Tibial nerve (tissue), 3 donors: ENCODE measurements around the gene PRKAG3.
"Not testable (repeated sequence)": the region's sequence is repeated elsewhere in the genome, so short reads cannot be mapped to it uniquely, and the experiment has no call there.

ENCODE experiments used
- CTCF ChIP-seq, 5 experiments: fragments of 200-600 bp in 3 of 5; fragments of 450-650 bp in 2 of 5; sonication (generic) in 3 of 5; IDR thresholded peaks; one replicate each; pipeline ENCODE4 v1.5.1; 2016 to 2019; ENCODE audit warnings: antibody characterized with exemption in 5 of 5, mild to moderate bottlenecking in 3 of 5, moderate library complexity in 2 of 5
- POLR2A ChIP-seq, 2 donors: fragments of 450-650 bp; IDR thresholded peaks; one replicate each; pipeline ENCODE4 v1.6.1; 2017; ENCODE audit warnings: antibody characterized with exemption in 2 of 2, mild to moderate bottlenecking in 2 of 2, moderate library complexity in 2 of 2

GRCh38 chr2:218846963-218847362 lies 15.4 kb upstream of the PRKAG3 start:
- not testable (repeated sequence) for TF ChIP-seq POLR2A, CTCF (IDR thresholded peaks at IDR 0.05)
